ENCODE measurements around the gene TNFSF11. TPM values are rescaled to one million over a fixed set of nuclear protein-coding genes. Genes with fewer than 3 reads are reported as not detected.

The TNFSF11 gene
- total RNA-seq, 1 experiment from 2014 or later = 3.5 TPM

DNA sequence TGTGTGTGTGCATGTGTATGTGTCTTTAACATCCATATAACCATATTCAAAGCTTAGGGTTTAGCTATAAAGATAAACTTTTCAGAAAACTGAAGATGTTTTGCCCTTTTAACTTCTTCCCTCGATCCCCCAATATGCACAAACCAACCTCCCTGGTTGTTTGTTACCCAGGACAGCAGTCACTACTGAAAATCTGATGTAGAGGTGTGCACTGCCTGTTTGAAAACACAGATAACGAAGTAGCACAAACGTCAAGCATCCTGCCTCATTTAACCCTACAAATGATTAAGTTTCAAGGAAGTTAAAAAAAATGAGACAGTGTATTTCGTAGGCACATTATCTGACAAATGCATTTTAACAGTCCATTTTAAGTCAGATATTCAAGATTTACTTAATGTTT lies 3.6 kb downstream of the TNFSF11 start:
- Histone ChIP-seq H2BK20ac (ENCODE audit: low read depth, low read length, poor library complexity, severe bottlenecking) (no peak overlapping the region), H4K91ac (ENCODE audit: insufficient read length, low read depth, low read length) (no peak overlapping the region), H2AFZ (ENCODE audit: low read length) (no peak overlapping the region), H3K79me2 (ENCODE audit: insufficient read depth, low read length) (no peaks in the 10 kb centered on the region), H3T11ph (ENCODE audit: low read length) (no peak overlapping the region), H2BK5ac (ENCODE audit: insufficient read length, low read length) (no peak overlapping the region), H3K23me2 (ENCODE audit: insufficient read length, low read depth, low read length, poor library complexity, severe bottlenecking) (peaks cover 10% of the 10 kb centered on the region), H3K4ac (ENCODE audit: low read depth, low read length) (no peak overlapping the region), H3K18ac (ENCODE audit: insufficient read length, low read depth, low read length) (no peak overlapping the region), H2BK120ac (ENCODE audit: low read depth, low read length, poor library complexity, severe bottlenecking) (no peak overlapping the region), H3K79me1 (ENCODE audit: insufficient read depth, low read depth, low read length, poor library complexity, severe bottlenecking) (no peaks in the 10 kb centered on the region), H4K5ac (ENCODE audit: insufficient read length, low read depth, low read length) (no peak overlapping the region), H3K23ac (ENCODE audit: insufficient read length, low read depth, low read length) (no peak overlapping the region), H3K4me2 (ENCODE audit: insufficient read depth, insufficient read length, low read length) (no peak overlapping the region), H3K56ac (ENCODE audit: insufficient read length, low read depth, low read length) (no peak overlapping the region), H3K14ac (ENCODE audit: insufficient read depth, low read length) (no peak overlapping the region), H3K9me3 (ENCODE audit: control insufficient read depth, low read depth, low read length) (no peaks in the 10 kb centered on the region), H3K27me3 (ENCODE audit: insufficient read depth, low read length) (no peaks in the 10 kb centered on the region), H4K20me1 (ENCODE audit: control insufficient read depth, insufficient read depth, insufficient read length) (no peaks in the 10 kb centered on the region), H2BK15ac (ENCODE audit: low read depth, low read length) (no peak overlapping the region), H2AK5ac (ENCODE audit: insufficient read length, low read length) (no peak overlapping the region), H3K27ac (ENCODE audit: insufficient read length, low read depth, low read length) (no peak overlapping the region), H3K4me1 (ENCODE audit: insufficient read depth, low read length) (no peaks in the 10 kb centered on the region; the same call in 1 of the 2 replicates), H4K8ac (replicated peaks; ENCODE audit: insufficient read length, low read depth, low read length) (no peak overlapping the region), H2BK12ac (ENCODE audit: insufficient read length, low read depth, low read length) (no peak overlapping the region), H3K9ac (ENCODE audit: extremely low read depth, insufficient read length, low read length) (no peak overlapping the region)
- H3K36me3 Mint-ChIP-seq (ENCODE audit: insufficient read depth in 1 of 3, low read depth in 3 of 3) = peaks cover 2 to 8% (median 6%) of the 10 kb centered on the region in 3 experiments; a peak in 6 of 7 replicates
- TF ChIP-seq CTCF (conservative IDR thresholded peaks at IDR 0.05) = no peak
- H3K27me3 Mint-ChIP-seq (ENCODE audit: low read depth) = peaks cover 19% of the 10 kb centered on the region
- DNase-seq = no peak
- peaks cover 3 to 8% of the 10 kb centered on the region in 2 experiments; a peak in 3 of 5 replicates for H3K9me3 Mint-ChIP-seq
- H3K27ac Mint-ChIP-seq = no peak overlapping the region
- no peak overlapping the region for H3K4me3 Mint-ChIP-seq
- H3K4me1 Mint-ChIP-seq = peaks cover 32 to 39% of the 10 kb centered on the region in 2 experiments
- WGBS (ENCODE audit: extremely low coverage, insufficient read length, low lambda C conversion rate) = no CpG with 5 or more reads among the region's 4 CpGs
